H1 (cell line): ENCODE results near the gene BZW2. TPM values are rescaled to one million over a fixed set of nuclear protein-coding genes. Genes with fewer than 3 reads are reported as not detected.

Experiments
- CTCF ChIA-PET: fragments of 300-600 bp; sonication (Branson Sonifier 250); formaldehyde crosslinking; loops from one replicate; lab custom pipeline; 2021; ENCODE audit not compliant: partially characterized antibody; lab: Charles Lee
- POLR2A ChIA-PET: fragments of 300-600 bp; sonication (Branson Sonifier 250); formaldehyde crosslinking; loops from one replicate; lab custom pipeline; 2021; ENCODE audit warnings: inconsistent platforms; ENCODE audit not compliant: partially characterized antibody; lab: Charles Lee
- DNase-seq, 2 experiments: peaks; one replicate each; pipeline versions ENCODE4 v3.0.0 to v3.0.0-alpha.2; 2010 to 2022; ENCODE audit warnings: low spot score in 2 of 2, low read depth in 1 of 2, mixed read lengths in 1 of 2
- FAIRE-seq: peaks from 2 replicates; lab custom pipeline; 2011; peaks lifted over from hg19 to GRCh38; lab: Jason Lieb, UNC
- H2AFZ ChIP-seq: 2 replicates; pipeline ENCODE4 v1.8.1; 2012; ENCODE audit warnings: low read length, inconsistent platforms
- H2AK5ac ChIP-seq: 2 replicates; pipeline ENCODE4 v1.6.1; 2013; ENCODE audit warnings: low read depth, low read length
- H2BK120ac ChIP-seq: replicated peaks from 2 replicates; pipeline ENCODE3; 2013; ENCODE audit warnings: low read depth, low read length, inconsistent platforms
- H2BK12ac ChIP-seq: 2 replicates; pipeline ENCODE4 v1.6.1; 2013; ENCODE audit warnings: low read depth, low read length
- H2BK15ac ChIP-seq: 2 replicates; pipeline ENCODE4 v1.6.1; 2013; ENCODE audit warnings: low read length
- H2BK20ac ChIP-seq: 2 replicates; pipeline ENCODE4 v1.6.1; 2013; ENCODE audit warnings: low read length
- H2BK5ac ChIP-seq: 2 replicates; pipeline ENCODE4 v1.6.1; 2013; ENCODE audit warnings: low read depth, low read length
- H3K14ac ChIP-seq: 2 replicates; pipeline ENCODE4 v1.6.1; 2013; ENCODE audit warnings: inconsistent platforms; ENCODE audit not compliant: insufficient read length
- H3K18ac ChIP-seq: 2 replicates; pipeline ENCODE4 v1.6.1; 2013; ENCODE audit warnings: low read length; ENCODE audit errors: extremely low read depth
- H3K23ac ChIP-seq: 2 replicates; pipeline ENCODE4 v1.6.1; 2013; ENCODE audit warnings: inconsistent platforms; ENCODE audit not compliant: insufficient read length
- H3K23me2 ChIP-seq: 2 replicates; pipeline ENCODE4 v1.6.1; 2013; ENCODE audit warnings: low read depth, low read length
- H3K27ac ChIP-seq: 2 replicates; pipeline ENCODE4 v1.6.1; 2011; ENCODE audit warnings: low read depth, low read length, inconsistent platforms
- H3K27me3 ChIP-seq, 4 experiments: replicated peaks in 1 of 4; 1 replicate in 1 of 4; 2 replicates in 3 of 4; pipeline versions ENCODE4 v1.6.1 to v1.8.1; 2011 to 2013; ENCODE audit warnings: low read length in 3 of 4, mild to moderate bottlenecking in 3 of 4, inconsistent platforms in 2 of 4, mixed read lengths in 2 of 4, moderate library complexity in 1 of 4; ENCODE audit not compliant: control insufficient read depth in 3 of 4, insufficient read depth in 3 of 4; ENCODE audit errors: extremely low read depth in 1 of 4
- H3K36me3 ChIP-seq, 4 experiments: 2 replicates each; pipeline versions ENCODE4 v1.6.1 to v1.8.1; 2011 to 2013; ENCODE audit warnings: mild to moderate bottlenecking in 4 of 4, low read length in 3 of 4, moderate library complexity in 2 of 4, control low read depth in 1 of 4, inconsistent platforms in 1 of 4; ENCODE audit not compliant: insufficient read depth in 4 of 4, control insufficient read depth in 2 of 4
- H3K4ac ChIP-seq: replicated peaks from 2 replicates; pipeline ENCODE3; 2013; ENCODE audit warnings: low read length, low read depth, mixed read lengths, inconsistent platforms; ENCODE audit not compliant: insufficient read length
- H3K4me1 ChIP-seq, 4 experiments: replicated peaks in 1 of 4; 1 replicate in 1 of 4; 2 replicates in 3 of 4; pipeline versions ENCODE4 v1.6.1 to v1.8.1; 2011 to 2013; ENCODE audit warnings: low read length in 3 of 4, inconsistent platforms in 2 of 4, mixed read lengths in 1 of 4; ENCODE audit not compliant: insufficient read depth in 4 of 4, control insufficient read depth in 3 of 4
- H3K4me2 ChIP-seq, 2 experiments: 2 replicates each; pipeline versions ENCODE4 v1.6.1 to v1.8.1; 2011 to 2013; ENCODE audit warnings: low read depth in 2 of 2, low read length in 2 of 2, control low read depth in 1 of 2, inconsistent platforms in 1 of 2, mild to moderate bottlenecking in 1 of 2; ENCODE audit not compliant: insufficient read depth in 1 of 2
- H3K4me3 ChIP-seq, 4 experiments: fragments of 200-600, 300-600 bp in 1 of 4; sonication (generic), shearing (Covaris generic), sonication (Bioruptor Twin) in 1 of 4; 2 replicates each; pipeline versions ENCODE4 v1.5.1 to v1.8.1; 2011 to 2016; ENCODE audit warnings: low read length in 4 of 4, low read depth in 3 of 4, control low read depth in 2 of 4, inconsistent platforms in 2 of 4, mild to moderate bottlenecking in 2 of 4, mixed read lengths in 1 of 4, moderate library complexity in 1 of 4; ENCODE audit not compliant: insufficient read depth in 2 of 4; ENCODE audit errors: extremely low read depth in 1 of 4
- H3K56ac ChIP-seq: replicated peaks from 2 replicates; pipeline ENCODE3; 2013; ENCODE audit warnings: low read depth, mild to moderate bottlenecking, mixed read lengths, low read length, inconsistent platforms; ENCODE audit not compliant: insufficient read length
- H3K79me1 ChIP-seq: 2 replicates; pipeline ENCODE4 v1.6.1; 2013; ENCODE audit warnings: low read depth, low read length, control low read depth
- H3K79me2 ChIP-seq, 2 experiments: 2 replicates each; pipeline versions ENCODE4 v1.6.1 to v1.8.1; 2012 to 2013; ENCODE audit warnings: low read length in 2 of 2, mild to moderate bottlenecking in 2 of 2, inconsistent platforms in 1 of 2; ENCODE audit not compliant: insufficient read depth in 2 of 2, control insufficient read depth in 1 of 2
- H3K9ac ChIP-seq, 4 experiments: replicated peaks in 1 of 4; 1 replicate in 1 of 4; 2 replicates in 3 of 4; pipeline versions ENCODE4 v1.6.1 to v1.8.1; 2011 to 2013; ENCODE audit warnings: low read depth in 3 of 4, low read length in 3 of 4, control low read depth in 2 of 4, mild to moderate bottlenecking in 2 of 4, moderate library complexity in 2 of 4, inconsistent platforms in 1 of 4; ENCODE audit errors: extremely low read depth in 1 of 4
- H3K9me3 ChIP-seq, 2 experiments: 2 replicates each; pipeline versions ENCODE4 v1.6.1 to v1.8.1; 2012 to 2013; ENCODE audit warnings: mild to moderate bottlenecking in 2 of 2, moderate library complexity in 2 of 2, control low read depth in 1 of 2, inconsistent platforms in 1 of 2, low read depth in 1 of 2, low read length in 1 of 2, mixed read lengths in 1 of 2; ENCODE audit not compliant: insufficient read depth in 2 of 2
- H4K20me1 ChIP-seq, 2 experiments: replicated peaks in 1 of 2; 2 replicates each; pipeline versions ENCODE3 to v1.8.1; 2011 to 2013; ENCODE audit warnings: inconsistent platforms in 2 of 2, low read length in 2 of 2, mild to moderate bottlenecking in 1 of 2; ENCODE audit not compliant: insufficient read depth in 2 of 2, control insufficient read depth in 1 of 2
- H4K5ac ChIP-seq: 2 replicates; pipeline ENCODE4 v1.6.1; 2013; ENCODE audit warnings: low read length, low read depth, mixed read lengths, inconsistent platforms; ENCODE audit not compliant: insufficient read length
- H4K8ac ChIP-seq: 2 replicates; pipeline ENCODE4 v1.8.0; 2013; ENCODE audit warnings: mild to moderate bottlenecking, moderate library complexity, low read length, inconsistent platforms; ENCODE audit not compliant: insufficient read depth; ENCODE audit errors: extremely low read depth
- H4K91ac ChIP-seq: replicated peaks from 2 replicates; pipeline ENCODE3; 2013; ENCODE audit warnings: low read length, mixed read lengths, inconsistent platforms; ENCODE audit not compliant: insufficient read length
- CBX8 ChIP-seq: fragments of 300-800, 300-1000 bp; sonication (generic); IDR thresholded peaks from 2 replicates; pipeline ENCODE4 v1.7.1; 2016; ENCODE audit warnings: low read depth, low read length, borderline replicate concordance
- CEBPB ChIP-seq: IDR thresholded peaks from 2 replicates; pipeline ENCODE4 v1.6.1; 2012; ENCODE audit warnings: low read depth, low read length
- HDAC2 ChIP-seq, 2 experiments: fragments of 300-600 bp in 1 of 2; sonication (generic) in 1 of 2; IDR thresholded peaks; 2 replicates each; pipeline ENCODE4 v1.6.1; 2011 to 2012; ENCODE audit warnings: low read depth in 2 of 2, low read length in 2 of 2, mild to moderate bottlenecking in 2 of 2, moderate library complexity in 2 of 2, borderline replicate concordance in 1 of 2, inconsistent platforms in 1 of 2
- PHF8 ChIP-seq: fragments of 200-600 bp; sonication (generic); conservative IDR thresholded peaks from 2 replicates; pipeline ENCODE4 v1.7.1; 2012; ENCODE audit warnings: low read depth, mild to moderate bottlenecking, inconsistent platforms, low read length, moderate library complexity
- RBBP5 ChIP-seq: IDR thresholded peaks from 2 replicates; pipeline ENCODE4 v1.7.1; 2012; ENCODE audit warnings: low read depth, mild to moderate bottlenecking, inconsistent platforms, low read length, moderate library complexity, borderline replicate concordance
- TAF1 ChIP-seq: IDR thresholded peaks from 2 replicates; pipeline ENCODE4 v1.6.1; 2011; ENCODE audit warnings: mild to moderate bottlenecking, low read depth, low read length
- TAF7 ChIP-seq: optimal IDR thresholded peaks from 2 replicates; pipeline ENCODE3; 2011; ENCODE audit warnings: low read depth, mild to moderate bottlenecking, inconsistent platforms, low read length, moderate library complexity, borderline replicate concordance
- YY1 ChIP-seq: IDR thresholded peaks from 2 replicates; pipeline ENCODE4 v1.6.1; 2011; ENCODE audit warnings: low read depth, mild to moderate bottlenecking, low read length
- WGBS, 2 experiments: shearing (Covaris generic) in 1 of 2; methylation state at CpG; one replicate each; pipeline versions ENCODE4 v1.1.6 to v1.1.7; 2013 to 2015; ENCODE audit warnings: low lambda C conversion rate in 2 of 2, mixed read lengths in 2 of 2, inconsistent platforms in 1 of 2, low coverage in 1 of 2, missing lambda C conversion rate in 1 of 2; ENCODE audit not compliant: insufficient replicate concordance in 2 of 2, insufficient coverage in 1 of 2, insufficient read length in 1 of 2; ENCODE audit errors: extremely low coverage in 1 of 2, missing lambda C conversion rate in 1 of 2; 5-methylcytosine and 5-hydroxymethylcytosine counted together
- polyA plus RNA-seq, 7 experiments: library from polyadenylated mRNA; depleted of rRNA in 3 of 7; stranded (reverse) in 5 of 7; unstranded in 2 of 7; fragments of >200 nt in 5 of 7; fragments of 200-250 nt in 2 of 7; gene quantifications; 1 replicate in 5 of 7; 2 replicates in 1 of 7; 4 replicates in 1 of 7; pipeline versions ENCODE4 v1.2.1 to v1.2.3, GENCODE V29; 2011 to 2013; ENCODE audit warnings: missing spikeins in 2 of 7, mixed read lengths in 2 of 7
- total RNA-seq: library from RNA; stranded (reverse); fragmentation: NEBNext Ultra II Directional; extraction: Animal tissue kit (Norgen Biotek cat#: 25700); gene quantifications from 2 replicates; pipeline ENCODE4 v1.2.1, GENCODE V29; 2021
- TF ChIP-seq, protein P1 (sequence below): IDR thresholded peaks from 2 replicates; pipeline ENCODE4 v1.6.1; 2012; ENCODE audit warnings: inconsistent platforms

Gene BZW2
- total and polyA plus RNA-seq, 2 of the 8 experiments (the other 6 are each of a cell fraction or from before 2014, with no cell fraction given): 32.3 to 103 TPM

GRCh38 chr7:16627236-16627635, 18.7 kb upstream of the BZW2 start:
- H2BK5ac ChIP-seq: no peak overlapping the region

More at GRCh38 chr7:16627236-16627635, 18.7 kb upstream of the BZW2 start:
- Histone ChIP-seq H2BK15ac (no peak overlapping the region), H3K4me2 (no peak overlapping the region), H3K36me3 (peaks cover 0 to 3% (median 0%) of the 10 kb centered on the region in 4 experiments; a peak in 2 of 8 replicates), H3K23ac (no peak overlapping the region), H3K56ac (no peak overlapping the region), H3K14ac (no peak overlapping the region), H2BK120ac (no peak overlapping the region), H3K27me3 (no peaks in the 10 kb centered on the region), H3K9me3 (no peaks in the 10 kb centered on the region), H4K20me1 (no peaks in the 10 kb centered on the region), H4K8ac (no peak overlapping the region), H2AFZ (no peak overlapping the region), H3K27ac (no peak overlapping the region), H3K79me1 (no peaks in the 10 kb centered on the region), H3K9ac (no peak overlapping the region), H3K4me3 (no peak overlapping the region), H4K5ac (no peak overlapping the region)
- no peak for FAIRE-seq
- ChIA-PET CTCF (interaction anchor here (2.1 kb wide), 1 partner anchor 9 kb away, joined by 11 read pairs; no protein-coding TSS in a partner anchor), POLR2A (no interaction called here)
- 84% methylated on average over 2 of the region's 2 CpGs; no CpG with 5 or more reads in 1 of the 2 experiments for WGBS, 2 experiments
- no peak for DNase-seq
- no peak for TF ChIP-seq TAF7
- TF ChIP-seq PHF8: no peak
- TF ChIP-seq CBX8: no peak
- TF ChIP-seq, protein P1, sequence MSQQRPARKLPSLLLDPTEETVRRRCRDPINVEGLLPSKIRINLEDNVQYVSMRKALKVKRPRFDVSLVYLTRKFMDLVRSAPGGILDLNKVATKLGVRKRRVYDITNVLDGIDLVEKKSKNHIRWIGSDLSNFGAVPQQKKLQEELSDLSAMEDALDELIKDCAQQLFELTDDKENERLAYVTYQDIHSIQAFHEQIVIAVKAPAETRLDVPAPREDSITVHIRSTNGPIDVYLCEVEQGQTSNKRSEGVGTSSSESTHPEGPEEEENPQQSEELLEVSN: no peak
- TF ChIP-seq YY1: no peak
- TF ChIP-seq RBBP5: no peak
- TF ChIP-seq CEBPB: no peak
- TF ChIP-seq TAF1: no peak
- no peak for TF ChIP-seq HDAC2 (IDR thresholded peaks at IDR 0.05; ENCODE audit: borderline replicate concordance in 1 of 2, low read depth in 2 of 2, low read length in 2 of 2)
- TF ChIP-seq, all 59 proteins: peak for 0
- no peak overlapping the region for H3K4ac ChIP-seq
- no peak overlapping the region for H2AK5ac ChIP-seq
- H3K4me1 ChIP-seq: peaks cover 0 to 4% (median 0%) of the 10 kb centered on the region in 4 experiments; a peak in 2 of 7 replicates
- H3K23me2 ChIP-seq: no peaks in the 10 kb centered on the region
- no peak overlapping the region for H2BK20ac ChIP-seq
- no peak overlapping the region for H2BK12ac ChIP-seq
- no peak overlapping the region for H4K91ac ChIP-seq
- H3K18ac ChIP-seq: no peak overlapping the region
- H3K79me2 ChIP-seq: no peaks in the 10 kb centered on the region
